ENCODE measurements around the gene PEAK3.

- TF ChIP-seq POLR2A (IDR thresholded peaks at IDR 0.05) = no peak
- TF ChIP-seq CTCF (IDR thresholded peaks at IDR 0.05) = no peak
Measured at GRCh38 chr19:2321565-2322283, 39.7 kb upstream of the PEAK3 start.

Measured in uterus (tissue), 2 donors.